Raji (cell line): Measurements from ENCODE around the gene KY.

ENCODE experiments used
- POLR2A ChIP-seq: IDR thresholded peaks from 2 replicates; pipeline ENCODE4 v1.6.1; 2011; ENCODE audit warnings: low read depth, low read length, control low read depth; ENCODE audit not compliant: insufficient read depth

The KY gene

GRCh38 chr3:134682196-134682880, 31.5 kb upstream of the KY start:
- TF ChIP-seq POLR2A, result no peak

GRCh38 chr3:134681522-134681900, 30.7 kb upstream of the KY start:
- TF ChIP-seq POLR2A, result no peak

GRCh38 chr3:134680796-134681521, 30.1 kb upstream of the KY start:
- TF ChIP-seq POLR2A, result no peak

GRCh38 chr3:134677987-134678308, 27.1 kb upstream of the KY start:
- TF ChIP-seq POLR2A, result no peak

GRCh38 chr3:134677196-134677986, 26.6 kb upstream of the KY start:
- TF ChIP-seq POLR2A, result no peak

- TF ChIP-seq POLR2A, result no peak
Measured at GRCh38 chr3:134675726-134676256, 25.0 kb upstream of the KY start.

- TF ChIP-seq POLR2A, result no peak
Measured at GRCh38 chr3:134672571-134672970, 21.7 kb upstream of the KY start.

GRCh38 chr3:134667956-134668355, 17.1 kb upstream of the KY start:
- no peak for TF ChIP-seq POLR2A

GRCh38 chr3:134667406-134667805, 16.6 kb upstream of the KY start:
- no peak for TF ChIP-seq POLR2A

- no peak for TF ChIP-seq POLR2A
Measured at GRCh38 chr3:134666885-134667284, 16.1 kb upstream of the KY start.

- no peak for TF ChIP-seq POLR2A
Measured at GRCh38 chr3:134666466-134666865, 15.6 kb upstream of the KY start.

- no peak for TF ChIP-seq POLR2A
Measured at GRCh38 chr3:134666052-134666451, 15.2 kb upstream of the KY start.

GRCh38 chr3:134665243-134665642, 14.4 kb upstream of the KY start:
- no peak for TF ChIP-seq POLR2A

- TF ChIP-seq POLR2A, result no peak
Measured at GRCh38 chr3:134663721-134664456, 13.1 kb upstream of the KY start.

- no peak for TF ChIP-seq POLR2A
Measured at GRCh38 chr3:134660046-134660441, 9.2 kb upstream of the KY start.
